Esophagus muscularis mucosa (tissue), 4 donors: ENCODE measurements around the gene RSL24D1. TPM values are rescaled to one million over a fixed set of nuclear protein-coding genes. Genes with fewer than 3 reads are reported as not detected.

Experiments
- DNase-seq: peaks from one replicate; pipeline ENCODE4 v3.0.0-alpha.2; 2017; ENCODE audit errors: extremely low spot score
- H3K27ac ChIP-seq, 4 donors: fragments of 200-600 bp; sonication (generic); replicated peaks in 1 of 4; 1 replicate in 3 of 4; 2 replicates in 1 of 4; pipeline ENCODE4 v1.5.1; 2016 to 2019; ENCODE audit warnings: mild to moderate bottlenecking in 1 of 4
- H3K27me3 ChIP-seq, 4 donors: fragments of 200-600 bp; sonication (generic); one replicate each; pipeline versions ENCODE4 v1.5.1 to v1.6.0; 2016 to 2019
- H3K36me3 ChIP-seq, 4 donors: fragments of 200-600 bp; sonication (generic); one replicate each; pipeline ENCODE4 v1.5.1; 2016 to 2019
- H3K4me1 ChIP-seq, 4 donors: fragments of 200-600 bp; sonication (generic); one replicate each; pipeline ENCODE4 v1.5.1; 2016 to 2019
- H3K4me3 ChIP-seq, 4 donors: fragments of 200-600 bp; sonication (generic); 1 replicate in 2 of 4; 2 replicates in 2 of 4; pipeline ENCODE4 v1.5.1; 2016 to 2019; ENCODE audit warnings: mild to moderate bottlenecking in 4 of 4, moderate library complexity in 1 of 4
- H3K9me3 ChIP-seq, 4 donors: fragments of 200-600 bp; sonication (generic); 1 replicate in 3 of 4; 2 replicates in 1 of 4; pipeline ENCODE4 v1.5.1; 2016 to 2019
- EP300 ChIP-seq: sonication (generic); formaldehyde crosslinking; IDR thresholded peaks from one replicate; pipeline ENCODE4 v1.6.1; 2017; ENCODE audit warnings: antibody characterized with exemption
- POLR2A ChIP-seq: fragments of 450-650 bp; IDR thresholded peaks from one replicate; pipeline ENCODE4 v1.6.1; 2017; ENCODE audit warnings: antibody characterized with exemption, moderate library complexity, mild to moderate bottlenecking, low read depth
- POLR2AphosphoS5 ChIP-seq, 2 donors: sonication (generic); formaldehyde crosslinking; IDR thresholded peaks; one replicate each; pipeline ENCODE4 v1.6.1; 2017; ENCODE audit warnings: antibody characterized with exemption in 2 of 2
- WGBS: methylation state at CpG from one replicate; pipeline ENCODE4 v1.1.5; 2018; 5-methylcytosine and 5-hydroxymethylcytosine counted together
- intact Hi-C: fragments of 100-400 bp; cut with DNase I; formaldehyde crosslinking; loops from one replicate; pipeline ENCODE4 v1.15.1; 2023
- total RNA-seq, 4 donors: library from RNA; depleted of rRNA; stranded (reverse); fragments of >200 nt; gene quantifications; one replicate each; pipeline versions ENCODE4 v1.1.0 to v1.2.1, GENCODE V29; 2016
- TF ChIP-seq, protein P1 (sequence below), 3 experiments: fragments of 200-600 bp in 2 of 3; fragments of 450-650 bp in 1 of 3; sonication (generic) in 2 of 3; IDR thresholded peaks; one replicate each; pipeline ENCODE4 v1.5.1; 2017 to 2019; ENCODE audit warnings: antibody characterized with exemption in 3 of 3, mild to moderate bottlenecking in 2 of 3, moderate library complexity in 1 of 3

RSL24D1 gene
- total RNA-seq, 4 donors from 2014 or later, result 49.8 to 92.4 (median 75.5) TPM

DNA sequence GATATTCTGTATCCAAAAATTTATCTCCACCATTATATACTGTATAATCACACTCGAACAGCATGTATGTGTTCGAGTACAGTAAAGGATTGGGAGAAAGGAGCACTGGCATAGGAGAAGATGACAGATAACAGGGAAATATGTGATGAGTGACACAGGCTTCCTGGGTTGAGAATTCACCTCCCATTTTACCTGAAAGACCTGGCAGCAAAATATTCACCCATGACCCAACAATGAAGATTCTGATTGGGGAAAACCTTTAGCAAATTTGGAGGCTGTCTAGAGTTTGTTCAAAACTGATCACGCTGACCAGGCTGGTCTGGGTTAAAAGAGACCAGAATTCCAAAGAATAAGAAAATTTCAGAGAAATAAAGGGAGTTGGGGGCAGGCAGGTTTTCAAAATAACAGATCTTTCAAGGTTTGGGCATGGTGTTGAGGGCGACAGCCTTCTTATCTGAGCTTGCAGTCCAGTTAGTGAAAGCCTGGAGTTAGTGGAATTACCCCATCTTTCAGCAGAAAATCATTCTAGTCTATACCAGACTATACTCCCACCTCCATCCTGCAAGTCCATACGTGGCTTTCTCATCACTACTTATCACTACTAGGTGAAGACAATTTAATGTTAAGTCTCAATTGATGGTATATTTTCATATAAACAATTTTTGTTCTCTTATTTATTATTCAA, 42.8 kb upstream of the RSL24D1 start:
- H3K4me3 ChIP-seq, result no peak overlapping the region
- TF ChIP-seq, protein P1, sequence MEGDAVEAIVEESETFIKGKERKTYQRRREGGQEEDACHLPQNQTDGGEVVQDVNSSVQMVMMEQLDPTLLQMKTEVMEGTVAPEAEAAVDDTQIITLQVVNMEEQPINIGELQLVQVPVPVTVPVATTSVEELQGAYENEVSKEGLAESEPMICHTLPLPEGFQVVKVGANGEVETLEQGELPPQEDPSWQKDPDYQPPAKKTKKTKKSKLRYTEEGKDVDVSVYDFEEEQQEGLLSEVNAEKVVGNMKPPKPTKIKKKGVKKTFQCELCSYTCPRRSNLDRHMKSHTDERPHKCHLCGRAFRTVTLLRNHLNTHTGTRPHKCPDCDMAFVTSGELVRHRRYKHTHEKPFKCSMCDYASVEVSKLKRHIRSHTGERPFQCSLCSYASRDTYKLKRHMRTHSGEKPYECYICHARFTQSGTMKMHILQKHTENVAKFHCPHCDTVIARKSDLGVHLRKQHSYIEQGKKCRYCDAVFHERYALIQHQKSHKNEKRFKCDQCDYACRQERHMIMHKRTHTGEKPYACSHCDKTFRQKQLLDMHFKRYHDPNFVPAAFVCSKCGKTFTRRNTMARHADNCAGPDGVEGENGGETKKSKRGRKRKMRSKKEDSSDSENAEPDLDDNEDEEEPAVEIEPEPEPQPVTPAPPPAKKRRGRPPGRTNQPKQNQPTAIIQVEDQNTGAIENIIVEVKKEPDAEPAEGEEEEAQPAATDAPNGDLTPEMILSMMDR (IDR thresholded peaks at IDR 0.05), result no peak
- TF ChIP-seq POLR2AphosphoS5 (IDR thresholded peaks at IDR 0.05), result no peak
- no peak for TF ChIP-seq EP300
- no peak for TF ChIP-seq POLR2A
- H3K27ac ChIP-seq, result no peak overlapping the region
- no peak for DNase-seq
- no peaks in the 10 kb centered on the region for H3K4me1 ChIP-seq
- WGBS, result 77% methylated on average over 5 of the region's 5 CpGs
- no peaks in the 10 kb centered on the region for H3K36me3 ChIP-seq
- H3K9me3 ChIP-seq, result no peaks in the 10 kb centered on the region
- H3K27me3 ChIP-seq, result no peaks in the 10 kb centered on the region
- intact Hi-C loops, result no loop called here

DNA sequence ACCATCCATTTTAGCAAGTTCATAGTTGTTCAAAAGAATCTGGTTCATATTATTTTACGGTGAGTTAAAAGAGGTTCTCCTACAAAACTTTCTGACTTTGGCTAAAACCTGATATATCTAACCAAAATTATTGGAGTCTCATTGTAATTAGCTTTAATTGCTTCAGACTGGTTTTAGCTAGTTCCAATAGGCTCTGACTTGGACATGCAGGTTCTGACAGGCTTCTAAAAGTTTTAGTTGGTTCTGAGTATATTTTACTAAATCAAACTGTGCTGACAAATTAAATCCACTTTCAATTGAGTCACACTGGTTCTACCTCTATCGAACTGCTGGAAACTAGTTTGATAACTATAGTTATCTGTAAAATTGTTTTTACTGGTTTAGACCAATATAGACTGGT, 42.1 kb upstream of the RSL24D1 start:
- H3K4me1 ChIP-seq, result no peaks in the 10 kb centered on the region
- intact Hi-C loops, result no loop called here
- no peak overlapping the region for H3K27ac ChIP-seq
- WGBS, result 93% methylated on average over 2 of the region's 2 CpGs
- H3K9me3 ChIP-seq, result no peaks in the 10 kb centered on the region
- no peaks in the 10 kb centered on the region for H3K36me3 ChIP-seq
- no peaks in the 10 kb centered on the region for H3K27me3 ChIP-seq
- DNase-seq, result no peak
- TF ChIP-seq, protein P1 (IDR thresholded peaks at IDR 0.05), result no peak
- TF ChIP-seq POLR2A, result no peak
- no peak for TF ChIP-seq EP300
- no peak for TF ChIP-seq POLR2AphosphoS5 (IDR thresholded peaks at IDR 0.05)
- H3K4me3 ChIP-seq, result no peak overlapping the region

DNA sequence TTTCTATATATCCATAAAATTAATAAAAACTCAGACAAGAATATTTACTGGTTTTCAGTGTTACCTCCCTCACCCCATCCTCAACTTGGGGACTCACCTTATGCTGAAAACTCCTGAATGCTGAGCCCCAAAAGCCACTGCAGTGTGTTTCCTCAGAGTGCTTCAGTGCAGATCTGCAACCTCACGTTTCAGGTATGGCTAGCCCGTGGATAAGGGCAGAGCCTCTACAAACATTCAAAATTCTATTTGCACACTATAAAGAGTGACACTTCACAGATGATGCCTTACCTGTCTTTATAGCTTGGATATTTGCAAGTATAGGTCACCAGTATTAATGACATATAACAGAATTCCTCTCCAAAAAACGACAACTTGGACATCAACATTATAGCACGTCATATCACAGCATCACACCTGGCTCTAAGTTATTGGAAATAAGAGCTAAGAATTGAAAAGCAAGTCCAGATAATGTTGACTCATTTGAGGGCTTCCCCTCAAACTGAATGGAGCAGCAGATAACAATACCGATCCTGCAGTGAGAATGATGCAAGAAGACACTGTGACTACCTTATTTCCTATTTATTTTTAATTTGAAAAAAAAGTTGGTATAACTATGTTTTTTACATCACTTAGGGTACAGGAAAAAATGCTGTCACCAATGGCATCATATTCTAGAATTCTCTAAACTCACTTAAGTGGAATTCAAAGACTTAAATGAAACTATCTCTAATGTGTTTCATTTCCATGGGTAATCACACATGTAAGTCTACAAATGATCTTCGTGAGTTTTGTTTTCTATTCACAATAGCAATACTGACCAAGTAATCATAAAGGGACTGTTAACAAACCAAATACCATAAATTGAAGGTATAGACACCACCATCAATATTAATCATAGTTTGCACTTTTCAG, 40.7 kb upstream of the RSL24D1 start:
- WGBS, result 93% methylated on average over 6 of the region's 6 CpGs
- no peak for DNase-seq
- TF ChIP-seq POLR2A, result no peak
- no peak for TF ChIP-seq POLR2AphosphoS5 (IDR thresholded peaks at IDR 0.05)
- TF ChIP-seq EP300, result no peak
- TF ChIP-seq, protein P1 (IDR thresholded peaks at IDR 0.05), result no peak

DNA sequence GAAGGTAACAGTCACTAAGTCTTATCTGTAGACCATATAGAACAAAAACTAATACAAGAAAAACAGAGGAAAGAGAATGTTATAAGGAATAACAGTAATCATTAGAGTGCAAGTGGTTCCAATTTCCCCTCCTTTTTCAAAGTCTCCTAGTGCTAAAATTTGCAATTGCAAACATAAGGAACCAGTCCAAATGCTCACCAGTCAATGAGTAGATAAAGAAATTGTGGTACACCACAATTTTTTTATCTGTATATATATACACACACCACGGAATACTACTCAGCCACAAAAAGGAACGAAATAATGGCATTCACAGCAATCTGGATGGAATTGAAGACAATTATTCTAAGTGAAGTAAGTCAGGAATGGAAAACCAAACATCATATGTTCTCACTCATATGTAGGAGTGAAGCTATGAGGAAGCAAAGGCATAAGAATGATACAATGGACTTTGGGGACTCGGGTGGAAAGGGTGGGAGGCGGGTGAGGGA, 38.9 kb upstream of the RSL24D1 start:
- intact Hi-C loops, result no loop called here
- Histone ChIP-seq H3K27ac (no peak overlapping the region), H3K4me1 (no peaks in the 10 kb centered on the region), H3K27me3 (no peaks in the 10 kb centered on the region), H3K4me3 (no peak overlapping the region), H3K9me3 (no peaks in the 10 kb centered on the region), H3K36me3 (no peaks in the 10 kb centered on the region)
- DNase-seq, result no peak
- TF ChIP-seq EP300, result no peak
- TF ChIP-seq POLR2A, result no peak
- TF ChIP-seq POLR2AphosphoS5 (IDR thresholded peaks at IDR 0.05), result no peak
- TF ChIP-seq, protein P1 (IDR thresholded peaks at IDR 0.05), result no peak
- over 99% methylated on average over 4 of the region's 4 CpGs for WGBS

More for the DNA sequence above, 40.7 kb upstream of the RSL24D1 start:
- intact Hi-C loops, result no loop called here
- Histone ChIP-seq H3K9me3 (no peaks in the 10 kb centered on the region), H3K4me3 (no peak overlapping the region), H3K4me1 (no peaks in the 10 kb centered on the region), H3K27ac (no peak overlapping the region), H3K27me3 (no peaks in the 10 kb centered on the region), H3K36me3 (no peaks in the 10 kb centered on the region)
